GM18951 (cell line): Measurements from ENCODE around the gene MMAB.

ENCODE experiments used
- POLR2A ChIP-seq: IDR thresholded peaks from 4 replicates; pipeline ENCODE4 v1.6.1; 2011; ENCODE audit warnings: mild to moderate bottlenecking; ENCODE audit not compliant: insufficient read length, insufficient read depth; ENCODE audit errors: extremely low read depth
- in situ Hi-C: fragments of 300-500 bp; cut with MboI; formaldehyde crosslinking; loops from one replicate; pipeline ENCODE4 v1.12.0; 2022; ENCODE audit warnings: low sequenced_read_pairs, mixed read lengths, inconsistent platforms; ENCODE audit not compliant: unreplicated experiment

Gene MMAB

DNA sequence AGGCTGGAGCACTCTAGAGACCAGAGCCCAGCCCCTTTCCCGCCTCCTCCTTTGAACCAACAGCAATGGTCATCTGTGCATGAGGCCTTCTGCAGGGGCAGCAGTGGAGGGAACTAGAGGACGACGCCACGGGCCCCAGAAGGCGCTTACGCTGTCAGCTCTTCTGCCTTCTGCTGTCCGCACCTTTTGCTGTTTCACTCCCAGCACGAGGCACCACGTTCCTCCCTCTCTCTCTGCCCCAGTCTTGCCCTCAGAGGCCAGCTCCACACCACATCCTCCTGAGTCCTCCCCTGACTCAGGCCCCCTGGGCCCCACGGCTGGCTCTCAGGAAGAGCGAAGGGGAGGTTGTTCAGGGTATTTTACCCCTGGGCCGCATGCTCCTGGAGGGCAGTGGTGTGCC, 15.5 kb downstream of the MMAB start:
- no peak for TF ChIP-seq POLR2A
- in situ Hi-C loops: no loop called here

DNA sequence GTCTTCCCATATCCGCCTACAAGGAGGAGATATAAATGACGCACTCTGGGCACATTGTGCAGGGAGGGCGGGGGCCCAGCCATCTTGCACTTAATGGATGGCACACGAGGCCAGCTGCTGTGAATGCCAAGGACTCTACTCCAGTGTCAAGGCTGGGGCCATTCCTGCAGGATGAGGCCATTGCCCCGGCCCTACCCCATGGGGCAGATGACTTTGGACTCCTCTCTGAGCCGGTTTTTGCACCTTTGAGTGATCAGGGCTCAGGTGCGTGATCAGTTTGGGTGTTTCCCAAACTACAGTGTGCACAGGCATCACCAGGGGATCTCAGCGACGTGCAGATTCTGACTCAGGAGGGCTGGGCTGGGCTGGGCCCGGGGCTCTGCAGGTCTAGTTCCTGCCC, 16.1 kb downstream of the MMAB start:
- TF ChIP-seq POLR2A: no peak
- in situ Hi-C loops: no loop called here

DNA sequence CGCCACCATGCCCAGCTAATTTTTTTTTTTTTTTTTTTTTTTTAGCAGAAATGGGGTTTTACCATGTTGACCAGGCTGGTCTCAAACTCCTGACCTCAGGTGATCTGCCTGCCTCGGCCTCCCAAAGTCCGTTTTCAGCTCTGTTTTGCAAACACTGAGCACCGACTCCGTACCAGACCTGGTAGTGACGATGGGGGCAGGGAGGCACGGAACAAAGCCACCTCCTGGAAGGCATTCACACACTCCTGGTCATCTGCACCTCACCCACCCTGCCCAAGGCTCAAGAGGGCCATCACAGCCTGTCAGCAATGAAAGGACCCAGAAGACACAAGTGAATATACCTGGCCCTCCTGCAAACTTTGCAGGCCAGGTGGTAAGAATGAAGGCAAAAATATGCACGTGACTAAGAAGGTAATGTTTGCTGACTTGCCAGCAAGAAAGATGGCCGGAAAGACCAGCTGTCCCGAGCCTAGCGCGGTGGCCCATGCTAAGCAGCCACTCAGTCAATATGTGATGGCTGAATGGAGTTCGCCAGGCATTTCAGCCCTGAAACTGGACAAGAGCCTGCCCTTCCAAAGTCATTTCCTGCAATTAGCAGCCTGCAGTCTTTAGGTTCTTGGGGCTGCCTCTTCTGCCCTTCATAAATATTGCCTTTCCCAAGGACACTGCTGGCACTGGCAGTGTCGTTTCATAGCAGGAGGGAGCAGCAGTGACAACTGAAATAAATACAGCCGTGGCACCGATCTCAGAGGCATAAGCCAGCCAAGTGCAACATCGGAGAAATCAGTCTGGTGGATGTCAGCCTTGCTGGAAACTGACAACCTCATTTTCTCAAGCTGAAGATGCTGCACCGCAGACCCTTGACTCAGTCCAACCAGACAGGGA, 17.6 kb downstream of the MMAB start:
- TF ChIP-seq POLR2A: no peak
- in situ Hi-C loops: no loop called here

DNA sequence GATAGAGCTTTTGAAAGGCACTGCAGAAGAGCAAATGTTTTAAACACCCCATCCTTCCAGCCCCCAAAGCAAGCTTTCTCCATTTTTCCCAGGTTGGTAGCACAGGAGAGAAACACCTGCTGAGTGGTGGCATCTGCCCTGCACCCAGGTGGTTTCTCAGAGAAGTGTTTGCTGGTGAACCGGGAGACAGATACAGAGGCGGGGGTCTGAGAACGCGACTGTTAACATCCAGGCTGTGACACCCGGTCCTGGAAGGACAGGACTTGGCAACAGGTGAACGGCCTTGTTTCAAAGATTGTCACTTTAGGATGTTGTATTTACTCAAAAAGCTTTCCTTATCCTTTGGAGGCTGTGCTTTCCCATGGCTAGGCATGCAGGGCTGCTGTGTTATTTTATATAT, 18.5 kb downstream of the MMAB start:
- no peak for TF ChIP-seq POLR2A
- in situ Hi-C loops: no loop called here

DNA sequence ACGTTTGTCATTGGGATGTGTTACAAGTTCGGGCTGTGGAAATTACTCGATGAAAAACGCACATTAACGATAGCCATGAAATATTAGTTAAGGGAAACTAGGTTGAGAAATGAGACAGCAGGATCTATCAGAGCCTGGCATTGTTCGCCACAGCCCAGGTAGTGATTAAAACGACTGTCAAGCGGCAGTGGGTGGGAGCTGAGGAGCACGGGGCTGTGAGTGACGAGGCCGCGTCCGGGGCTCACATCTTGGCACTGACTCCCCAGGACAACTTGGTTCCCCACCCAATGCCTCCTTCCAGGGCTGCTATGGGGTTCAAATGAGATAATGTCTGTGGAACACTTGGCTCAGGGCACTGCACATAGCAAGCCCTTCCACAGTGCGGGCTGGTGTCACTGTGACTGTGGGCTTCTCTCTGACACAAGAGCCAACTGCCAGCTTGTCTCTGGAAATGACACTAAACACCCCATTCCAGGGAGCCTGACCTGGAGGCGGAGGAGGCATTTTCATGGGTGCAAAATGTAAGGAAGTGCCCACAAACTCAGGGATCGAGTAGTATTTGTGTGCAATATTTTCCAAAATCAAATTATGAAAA, 19.3 kb downstream of the MMAB start:
- no peak for TF ChIP-seq POLR2A
- in situ Hi-C loops: no loop called here

DNA sequence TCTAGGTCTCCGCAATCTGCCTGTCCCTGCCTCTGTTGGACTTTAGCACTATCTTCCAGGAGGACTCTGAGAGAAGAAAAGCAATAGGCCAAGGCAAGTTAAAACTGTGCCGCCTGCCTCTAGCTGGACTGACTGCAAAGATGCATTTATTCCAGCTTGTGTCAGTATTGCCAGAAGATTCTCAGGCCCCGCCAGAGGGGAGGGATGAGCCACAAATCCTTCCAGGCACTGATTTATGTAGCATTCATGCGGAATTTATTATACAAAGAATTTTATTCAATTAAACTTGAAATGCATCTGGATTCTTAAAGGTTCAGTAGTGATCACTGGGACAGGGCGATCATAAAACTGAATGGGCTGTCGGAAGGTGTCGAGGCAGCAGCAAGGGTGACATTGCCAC, 19.8 kb downstream of the MMAB start:
- no peak for TF ChIP-seq POLR2A
- in situ Hi-C loops: no loop called here

DNA sequence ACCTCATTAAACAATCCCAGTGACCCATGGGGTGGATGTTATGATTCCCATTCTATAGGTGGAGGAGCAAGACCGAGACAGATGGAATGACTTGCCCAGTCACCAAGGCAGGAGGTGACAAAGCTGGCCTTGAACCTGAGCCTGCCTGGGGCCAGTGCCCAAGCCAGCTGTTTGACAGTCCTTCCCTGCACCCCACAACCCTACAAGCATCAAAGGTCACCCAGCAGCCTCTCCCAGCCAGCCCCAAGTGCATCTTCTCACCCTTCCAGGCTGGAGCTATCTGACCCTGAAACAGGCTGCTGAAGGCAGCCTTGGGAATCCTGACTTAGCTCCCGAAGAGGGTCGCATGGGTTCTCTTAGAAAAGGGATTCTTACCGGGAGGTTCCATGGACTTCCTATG, 20.3 kb downstream of the MMAB start:
- no peak for TF ChIP-seq POLR2A
- in situ Hi-C loops: no loop called here

DNA sequence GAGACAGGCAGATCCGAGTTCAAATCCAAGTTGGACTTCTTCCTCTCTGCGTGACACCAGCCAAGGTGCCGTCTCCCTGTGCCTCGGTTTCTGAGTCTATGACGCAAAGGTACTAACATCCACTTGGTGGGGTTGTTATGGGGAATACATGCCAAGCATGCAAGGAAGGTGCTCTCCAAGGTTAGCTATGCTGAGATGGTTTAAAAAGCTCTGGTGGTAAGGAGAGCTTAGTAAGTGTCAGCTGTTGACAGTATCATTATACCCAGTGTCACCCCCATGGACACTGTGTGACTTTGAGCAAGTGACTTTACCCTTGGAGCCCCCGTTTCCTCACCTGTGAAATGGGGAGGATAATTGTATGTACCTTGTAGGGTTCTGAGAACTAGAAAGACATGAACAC, 22.2 kb downstream of the MMAB start:
- in situ Hi-C loops: no loop called here
- no peak for TF ChIP-seq POLR2A

DNA sequence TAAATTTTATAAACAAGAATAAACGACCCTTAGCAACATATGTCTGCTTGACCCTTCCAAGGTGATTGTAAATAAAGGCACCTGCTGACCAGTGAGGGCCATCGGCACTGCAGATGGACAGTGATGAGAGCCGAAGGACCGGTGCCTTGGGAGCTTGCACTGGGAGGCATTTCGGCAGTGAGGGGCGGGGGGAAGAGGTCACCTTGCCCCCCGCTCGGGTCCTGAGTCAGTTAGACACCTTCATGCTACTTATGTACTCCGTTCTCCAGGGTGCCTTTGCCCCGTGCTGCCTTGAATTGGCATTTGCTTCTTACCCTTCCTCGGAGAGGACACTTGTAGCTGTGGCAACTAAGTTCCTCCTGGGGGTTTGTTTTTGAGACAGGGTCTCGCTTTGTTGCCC, 23.0 kb downstream of the MMAB start:
- in situ Hi-C loops: no loop called here
- no peak for TF ChIP-seq POLR2A

DNA sequence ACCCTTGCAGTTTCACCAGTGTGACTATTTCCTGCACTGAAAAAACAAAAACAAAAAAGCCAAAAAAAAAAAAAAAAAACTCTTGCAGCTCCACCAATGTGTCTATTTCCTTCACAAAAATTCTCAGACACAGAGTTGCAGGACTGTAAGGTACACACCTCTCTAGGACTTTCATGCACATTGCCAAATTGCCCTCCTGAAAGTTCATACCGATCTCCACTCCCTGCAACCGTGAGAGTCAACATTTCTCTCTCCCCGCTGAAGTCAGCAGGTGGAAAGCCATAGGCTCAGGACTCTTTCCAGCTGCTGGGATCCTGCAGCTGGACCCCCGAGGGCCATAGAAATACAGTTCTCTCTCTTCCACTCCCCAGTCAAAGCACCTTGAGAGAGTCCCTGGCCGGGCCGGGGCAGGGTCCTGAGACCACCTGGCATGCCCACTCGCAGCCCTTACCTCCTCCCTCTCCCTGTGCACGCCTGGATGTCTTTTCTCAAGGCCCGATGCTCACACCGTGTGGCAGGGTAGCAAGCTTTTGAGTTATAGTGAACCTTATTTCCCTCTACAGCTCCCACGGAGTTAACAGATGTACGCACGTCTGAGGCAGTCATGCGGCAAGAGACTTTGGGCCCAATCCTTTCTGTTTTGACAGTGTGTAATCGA, 23.6 kb downstream of the MMAB start:
- in situ Hi-C loops: no loop called here
- TF ChIP-seq POLR2A: no peak

DNA sequence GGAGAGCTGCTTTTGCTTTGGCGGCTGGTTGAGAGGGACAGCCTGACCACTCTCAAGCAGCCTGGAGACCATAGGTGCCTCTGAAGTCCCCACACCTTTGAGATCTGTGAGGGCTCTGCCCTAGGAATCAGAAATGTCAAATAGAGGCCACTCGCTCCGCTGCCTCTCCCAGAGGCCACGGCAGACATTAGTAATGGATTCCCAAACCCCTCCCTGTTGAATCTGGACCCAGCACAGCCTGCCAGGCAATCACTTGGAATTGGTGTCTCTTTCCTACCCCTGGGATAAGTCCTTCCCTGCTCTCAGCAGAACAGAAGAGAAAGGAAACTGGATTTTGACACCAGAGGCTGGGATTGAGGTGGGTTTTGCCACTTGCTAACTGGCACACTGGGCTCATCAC, 25.0 kb downstream of the MMAB start:
- TF ChIP-seq POLR2A: no peak
- in situ Hi-C loops: no loop called here

DNA sequence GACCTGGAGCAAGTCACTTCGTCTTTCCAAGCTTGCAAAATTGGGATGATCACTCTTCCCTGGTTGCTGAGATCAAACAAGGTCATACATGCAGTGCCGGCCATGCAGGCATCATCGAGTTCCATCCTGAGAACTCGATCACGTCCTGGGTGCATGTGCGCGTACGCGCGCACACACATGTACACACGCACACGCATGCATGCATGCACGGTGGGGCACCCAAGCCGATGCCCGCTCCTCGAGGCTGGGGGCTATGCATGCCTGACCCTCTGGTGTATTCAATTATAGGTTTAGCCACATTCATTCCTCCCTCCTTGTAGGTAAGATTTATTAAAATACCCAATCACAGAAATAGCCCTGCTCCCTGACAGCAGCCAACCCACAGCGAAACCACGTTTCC, 26.0 kb downstream of the MMAB start:
- no peak for TF ChIP-seq POLR2A
- in situ Hi-C loops: no loop called here

DNA sequence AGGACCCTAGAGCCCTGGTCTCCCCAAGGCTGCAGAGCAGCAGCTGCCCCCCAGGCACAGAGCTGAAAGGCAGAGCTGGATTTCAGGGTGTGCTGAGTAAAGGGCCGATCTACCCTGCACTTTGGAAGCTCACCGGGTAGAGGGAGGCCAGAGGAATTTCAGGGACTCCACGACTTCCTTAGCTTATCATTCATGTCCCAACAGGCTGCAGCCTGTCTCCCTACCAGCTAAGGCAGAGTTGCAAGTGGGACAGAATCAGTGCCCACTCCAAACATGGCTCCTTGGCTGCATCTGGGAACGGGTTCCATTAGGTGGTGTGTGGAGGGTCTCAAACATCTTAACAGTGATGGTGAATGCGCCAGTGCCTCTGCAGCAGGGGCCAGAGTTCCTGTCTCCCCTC, 27.5 kb downstream of the MMAB start:
- in situ Hi-C loops: no loop called here
- no peak for TF ChIP-seq POLR2A
